ENCODE data around the gene PLEKHH3.
"Not testable (repeated sequence)": the region's sequence is repeated elsewhere in the genome, so short reads cannot be mapped to it uniquely, and the experiment has no call there.

PLEKHH3 gene

DNA sequence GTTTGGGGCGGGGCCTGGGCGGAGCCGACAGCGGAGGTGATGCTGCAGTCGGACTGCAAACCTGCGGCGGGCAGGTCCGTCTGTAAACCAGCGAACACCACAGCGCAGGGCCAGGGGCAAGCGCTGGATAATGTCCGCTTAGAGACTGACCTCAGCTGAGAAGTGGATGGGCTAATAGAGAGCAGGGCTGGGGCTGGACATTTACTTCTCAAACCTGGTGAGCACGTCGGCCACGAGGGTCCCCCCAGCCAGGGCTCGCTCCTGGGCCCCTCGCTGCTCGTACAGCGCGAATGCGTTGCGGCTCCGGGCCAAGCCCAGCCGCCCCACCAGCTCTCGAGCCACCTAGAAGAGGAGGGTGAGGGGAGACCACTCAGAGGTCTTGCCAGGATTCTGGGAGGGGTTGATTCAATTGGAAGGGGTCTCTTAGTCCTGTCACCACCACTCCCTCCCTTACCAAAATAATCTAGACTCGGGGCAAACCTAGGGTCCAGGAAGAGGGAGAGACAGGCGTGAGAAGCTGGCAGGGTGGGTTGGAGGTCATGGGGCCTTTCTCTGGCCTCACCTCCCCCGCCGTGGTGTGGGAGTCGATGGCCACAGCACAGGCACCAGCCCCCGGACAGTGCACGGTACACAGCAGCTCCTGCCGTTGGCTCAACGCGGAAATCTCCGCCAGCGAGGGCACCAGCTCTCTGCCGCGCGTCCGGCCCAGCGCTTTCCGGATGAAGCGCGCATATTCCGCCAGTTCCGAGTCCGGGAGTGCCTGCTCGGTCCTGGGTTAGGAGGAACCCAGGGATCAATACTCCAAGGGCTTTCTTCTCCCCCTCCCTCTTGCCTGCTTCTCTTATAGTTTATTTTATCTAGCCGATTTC, 5.8 kb downstream of the PLEKHH3 start:
- no peak for DNase-seq

DNA sequence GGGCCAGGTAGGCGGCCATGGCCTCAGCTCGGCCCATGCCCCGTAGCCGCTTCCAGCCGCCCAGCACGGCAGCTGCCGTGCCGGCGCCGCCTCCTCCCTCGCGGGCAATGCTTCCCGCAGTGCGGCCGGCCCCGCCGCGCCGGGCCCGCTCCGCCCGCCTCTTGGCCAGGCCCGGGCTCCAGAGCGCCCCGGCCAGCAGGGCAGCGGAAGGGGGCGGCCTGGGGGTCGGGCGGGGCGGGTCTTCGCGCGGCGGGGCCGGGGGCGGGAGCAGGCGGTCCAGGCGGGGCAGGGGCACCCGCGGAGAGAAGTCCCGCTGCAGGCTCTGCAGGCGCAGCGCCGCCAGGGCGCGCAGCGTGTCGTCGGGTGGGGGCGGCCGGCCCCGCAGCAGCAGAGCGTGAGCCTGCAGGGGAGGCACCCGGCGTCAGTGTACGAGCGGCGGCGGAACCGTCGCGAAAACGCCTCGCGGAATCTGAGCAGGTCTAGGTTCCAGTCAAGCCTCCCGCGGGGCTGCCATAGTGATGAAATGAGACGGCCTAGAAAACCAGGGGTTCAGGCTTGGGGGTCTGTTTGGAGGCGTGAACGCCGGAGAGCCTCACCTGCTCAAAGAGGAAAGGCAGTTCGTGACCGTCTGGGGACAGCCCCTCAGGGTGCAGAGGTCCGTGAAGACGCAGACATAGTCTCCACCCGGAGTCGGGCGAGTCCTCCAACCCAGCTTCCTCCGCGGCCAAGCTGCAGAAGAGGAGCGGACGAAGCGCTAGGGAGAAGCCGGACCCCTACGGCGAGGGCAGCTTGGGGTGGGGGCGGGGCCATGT, 6.6 kb downstream of the PLEKHH3 start:
- DNase-seq, result no peak

DNA sequence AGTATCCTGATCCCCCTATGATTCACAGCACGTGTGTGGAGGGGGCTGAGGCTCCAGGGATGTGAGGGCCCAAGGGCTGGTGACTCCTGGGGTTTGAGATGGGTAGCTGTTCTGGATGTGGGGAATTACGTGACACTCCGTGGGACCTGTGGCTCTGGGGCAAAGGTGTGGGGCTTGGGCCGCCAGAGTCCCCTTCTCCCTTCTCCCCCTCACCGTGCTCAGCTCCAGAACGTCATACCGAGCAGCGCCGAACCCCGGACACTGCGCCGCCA, 7.2 kb downstream of the PLEKHH3 start:
- no peak for DNase-seq

DNA sequence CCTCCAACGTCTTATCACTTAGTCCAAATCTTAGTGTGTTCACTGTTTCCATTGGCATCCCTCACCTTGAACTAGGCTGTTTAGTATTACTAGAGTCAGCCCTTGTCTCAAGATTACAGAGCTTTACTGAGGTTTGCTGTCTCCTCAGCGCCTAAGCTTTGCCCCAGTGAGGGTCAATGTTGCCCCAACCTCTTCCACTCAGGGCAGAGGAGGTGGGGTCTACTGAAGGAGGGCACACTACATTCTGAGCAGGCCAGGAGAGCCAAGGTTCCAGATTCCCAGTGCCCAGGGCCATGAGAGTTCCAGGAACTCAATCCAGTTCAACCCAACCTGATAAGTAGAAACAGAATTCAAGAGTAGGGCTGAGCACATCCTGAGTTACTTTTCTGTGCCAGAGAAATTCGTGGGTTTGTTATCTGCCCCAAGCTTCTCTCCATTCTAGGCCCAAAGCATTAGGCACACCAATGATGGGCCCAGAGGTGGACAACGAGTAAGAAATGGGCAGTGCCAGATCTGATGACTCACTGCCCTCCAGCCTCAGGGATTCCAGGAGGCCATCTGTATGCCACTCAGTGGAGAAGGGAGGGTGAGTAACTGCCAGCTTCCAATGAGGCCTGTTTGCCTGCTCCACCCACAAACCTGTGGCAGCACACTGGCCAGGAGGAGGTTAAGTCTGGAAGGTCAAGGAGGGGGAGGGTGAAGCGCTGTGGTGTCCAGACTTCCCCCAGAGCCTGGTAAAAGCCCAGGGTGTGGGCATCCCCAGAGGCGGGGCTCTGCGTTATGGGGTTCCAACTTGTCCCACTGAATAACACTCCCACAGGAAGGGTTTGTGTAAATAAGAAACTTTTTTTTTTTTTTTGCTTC, 9.5 kb downstream of the PLEKHH3 start:
- DNase-seq, result no peak

DNA sequence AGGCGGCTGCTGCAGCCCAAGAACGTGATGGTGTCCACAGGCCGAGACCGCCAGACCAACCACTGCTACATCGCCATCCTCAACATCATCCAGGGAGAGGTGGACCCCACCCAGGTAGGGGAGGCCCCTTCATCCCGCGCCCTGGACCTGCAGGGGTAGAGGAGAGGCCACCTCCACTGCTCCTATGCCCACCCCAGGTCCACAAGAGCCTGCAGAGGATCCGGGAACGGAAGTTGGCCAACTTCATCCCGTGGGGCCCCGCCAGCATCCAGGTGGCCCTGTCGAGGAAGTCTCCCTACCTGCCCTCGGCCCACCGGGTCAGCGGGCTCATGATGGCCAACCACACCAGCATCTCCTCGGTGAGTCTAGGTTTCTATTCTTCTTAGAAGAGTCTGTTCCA, 10.7 kb downstream of the PLEKHH3 start:
- DNase-seq, result not testable (repeated sequence)

DNA sequence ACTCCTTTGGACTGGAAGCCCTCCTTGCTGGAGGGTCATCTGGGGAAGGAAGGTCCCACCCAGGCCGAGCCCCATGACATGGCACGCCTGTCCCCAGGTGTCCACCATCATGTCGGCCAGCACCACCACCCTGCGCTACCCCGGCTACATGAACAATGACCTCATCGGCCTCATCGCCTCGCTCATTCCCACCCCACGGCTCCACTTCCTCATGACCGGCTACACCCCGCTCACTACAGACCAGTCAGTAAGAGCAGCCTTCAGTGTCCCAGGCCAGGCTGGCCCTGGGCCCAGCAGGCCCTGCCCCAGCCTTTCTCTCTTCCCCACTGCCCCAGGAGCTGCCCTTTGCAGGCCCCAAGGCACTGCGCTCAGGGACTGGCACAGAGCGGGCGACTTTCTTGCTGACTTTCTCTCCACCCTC, 11.2 kb downstream of the PLEKHH3 start:
- DNase-seq, result no peak

DNA sequence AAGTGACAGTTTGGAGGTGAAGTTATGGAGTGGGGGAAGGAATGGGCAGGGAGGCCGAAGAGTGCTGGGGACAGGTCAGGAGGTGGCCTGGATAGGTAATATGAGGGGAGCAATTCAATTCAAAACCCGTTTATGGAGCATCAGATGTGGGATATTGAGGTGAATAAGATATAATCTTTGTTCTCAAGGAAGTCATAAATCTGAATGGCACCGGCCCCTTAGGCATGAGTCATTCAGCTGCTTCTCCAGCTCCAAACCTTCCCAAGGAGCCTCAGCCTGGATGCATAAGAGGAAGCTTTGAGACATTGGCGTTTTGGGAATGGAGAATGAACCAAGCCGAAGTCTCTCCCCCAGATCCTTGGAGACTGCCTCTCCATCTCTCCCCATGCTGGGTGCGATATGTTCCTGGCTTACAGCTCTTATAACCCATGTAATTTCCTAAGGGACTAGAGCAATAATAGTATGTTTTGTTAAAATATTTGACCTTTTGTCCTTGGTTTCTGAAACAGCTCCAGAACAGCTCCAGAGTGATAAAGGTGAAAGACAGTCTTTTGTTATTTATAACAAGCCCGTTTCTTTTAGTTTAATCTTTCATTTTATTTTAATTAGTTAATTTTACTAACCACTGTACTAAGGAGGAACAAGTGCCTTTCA, 16.0 kb downstream of the PLEKHH3 start:
- no peak for DNase-seq

DNA sequence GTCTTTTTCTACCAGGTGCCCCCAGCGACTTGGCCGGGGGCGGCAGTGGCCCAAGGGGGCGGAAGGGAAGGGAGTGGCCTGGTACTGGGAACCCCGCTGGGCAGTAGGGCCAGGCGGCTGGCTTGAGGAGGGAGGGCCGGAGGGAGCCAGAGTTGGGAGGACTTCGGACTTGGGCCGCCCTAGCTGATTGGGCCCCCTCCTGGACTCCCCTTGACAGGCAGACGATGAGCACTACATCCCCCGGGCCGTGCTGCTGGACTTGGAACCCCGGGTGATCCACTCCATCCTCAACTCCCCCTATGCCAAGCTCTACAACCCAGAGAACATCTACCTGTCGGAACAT, 16.9 kb downstream of the PLEKHH3 start:
- not testable (repeated sequence) for DNase-seq

DNA sequence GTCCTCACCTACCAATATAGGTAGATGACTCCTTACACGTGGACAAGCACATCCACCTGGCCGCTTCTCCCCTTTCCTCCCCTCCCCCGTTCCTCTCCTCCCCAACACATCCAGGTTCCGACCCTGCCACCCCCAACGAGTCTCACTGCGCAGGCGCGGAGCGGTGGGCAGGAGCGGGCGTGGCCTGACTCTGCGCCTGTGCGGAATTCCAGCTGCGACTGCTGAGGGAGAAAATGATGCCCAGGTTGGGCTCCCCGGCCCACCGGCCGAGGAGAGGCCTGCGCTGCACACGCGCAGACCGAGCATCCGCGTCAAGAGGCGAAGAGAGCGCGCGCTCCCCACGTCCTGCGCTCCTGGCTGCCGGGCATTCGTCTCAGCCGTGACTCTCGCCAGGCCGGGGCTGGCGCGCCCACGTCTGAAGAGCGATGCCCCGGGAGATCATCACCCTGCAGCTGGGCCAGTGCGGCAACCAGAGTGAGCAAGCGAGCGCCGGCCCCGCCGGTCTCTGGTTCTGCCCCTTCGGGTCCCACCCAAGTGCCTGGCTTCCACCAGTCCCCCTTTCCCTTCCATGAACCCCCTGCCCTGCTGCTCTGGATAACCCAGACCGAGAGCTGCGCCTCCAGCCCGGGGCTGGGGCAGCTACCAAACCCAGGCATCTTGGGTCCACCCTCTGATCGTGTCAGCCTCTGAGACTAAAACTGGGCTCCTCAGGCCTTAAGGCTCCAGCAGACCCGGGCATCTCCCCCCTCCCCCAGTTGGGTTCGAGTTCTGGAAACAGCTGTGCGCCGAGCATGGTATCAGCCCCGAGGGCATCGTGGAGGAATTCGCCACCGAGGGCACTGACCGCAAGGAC, 17.5 kb downstream of the PLEKHH3 start, which contains the start of gene TUBG2:
Gene TUBG2, plus strand, starts transcription at position 206 of the 853 bp plus-strand sequence. Its CDS starts 220 bp downstream, at position 426.
- DNase-seq, result peak; percentile 84

DNA sequence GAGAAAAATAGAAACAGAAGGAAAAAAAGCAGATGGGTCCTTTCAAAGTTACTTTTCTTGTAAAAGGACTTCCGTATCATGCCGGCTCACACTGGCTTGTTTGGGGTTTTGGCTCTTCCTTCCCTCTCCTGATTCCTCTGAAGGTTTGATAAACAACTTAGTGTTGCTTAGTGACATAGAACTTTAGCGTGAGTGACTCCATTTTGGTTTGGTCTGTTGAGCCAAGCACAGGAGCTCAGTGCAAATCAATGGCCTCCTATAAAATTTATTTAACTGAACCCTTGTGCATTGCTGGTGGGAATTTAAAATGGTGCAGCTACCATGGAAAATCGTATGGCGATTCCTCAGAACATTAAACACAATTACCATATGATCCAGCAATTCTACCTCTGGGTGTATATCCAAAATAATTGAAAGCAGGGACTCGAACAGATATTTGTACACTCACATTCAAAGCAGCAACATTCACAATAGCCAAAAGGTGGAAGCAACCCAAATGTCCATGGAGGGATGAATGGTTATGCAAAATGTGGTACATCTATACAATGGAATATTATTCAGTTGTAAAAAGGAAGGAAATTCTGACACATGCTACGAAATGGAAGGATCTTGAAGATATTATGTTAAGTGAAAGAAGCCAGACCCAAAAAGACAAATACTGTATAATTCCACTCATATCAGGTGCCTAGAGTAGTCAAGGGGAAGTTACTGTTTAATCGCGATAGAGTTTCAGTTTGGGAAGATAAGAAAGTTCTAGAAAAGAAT, 18.8 kb downstream of the PLEKHH3 start:
- DNase-seq, result no peak

DNA sequence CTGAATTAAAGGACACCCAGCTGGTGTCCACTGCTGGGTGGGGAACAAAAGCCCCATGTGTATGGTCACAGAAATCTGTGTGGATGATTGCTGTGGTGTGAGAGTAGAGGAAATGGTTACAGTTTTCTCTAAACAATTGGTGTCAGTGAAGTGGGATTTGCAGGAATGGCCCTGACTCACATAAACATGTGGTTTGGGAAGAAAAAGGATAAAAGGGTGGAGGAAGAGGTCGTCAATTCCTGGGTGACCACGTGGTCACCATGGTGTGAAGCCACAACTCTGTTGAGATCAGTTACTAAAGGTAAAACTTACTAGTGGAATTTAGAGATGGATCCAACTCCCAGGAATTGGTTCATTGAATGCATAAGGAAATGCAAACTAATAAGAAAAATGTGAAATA, 21.3 kb downstream of the PLEKHH3 start:
- no peak for DNase-seq

DNA sequence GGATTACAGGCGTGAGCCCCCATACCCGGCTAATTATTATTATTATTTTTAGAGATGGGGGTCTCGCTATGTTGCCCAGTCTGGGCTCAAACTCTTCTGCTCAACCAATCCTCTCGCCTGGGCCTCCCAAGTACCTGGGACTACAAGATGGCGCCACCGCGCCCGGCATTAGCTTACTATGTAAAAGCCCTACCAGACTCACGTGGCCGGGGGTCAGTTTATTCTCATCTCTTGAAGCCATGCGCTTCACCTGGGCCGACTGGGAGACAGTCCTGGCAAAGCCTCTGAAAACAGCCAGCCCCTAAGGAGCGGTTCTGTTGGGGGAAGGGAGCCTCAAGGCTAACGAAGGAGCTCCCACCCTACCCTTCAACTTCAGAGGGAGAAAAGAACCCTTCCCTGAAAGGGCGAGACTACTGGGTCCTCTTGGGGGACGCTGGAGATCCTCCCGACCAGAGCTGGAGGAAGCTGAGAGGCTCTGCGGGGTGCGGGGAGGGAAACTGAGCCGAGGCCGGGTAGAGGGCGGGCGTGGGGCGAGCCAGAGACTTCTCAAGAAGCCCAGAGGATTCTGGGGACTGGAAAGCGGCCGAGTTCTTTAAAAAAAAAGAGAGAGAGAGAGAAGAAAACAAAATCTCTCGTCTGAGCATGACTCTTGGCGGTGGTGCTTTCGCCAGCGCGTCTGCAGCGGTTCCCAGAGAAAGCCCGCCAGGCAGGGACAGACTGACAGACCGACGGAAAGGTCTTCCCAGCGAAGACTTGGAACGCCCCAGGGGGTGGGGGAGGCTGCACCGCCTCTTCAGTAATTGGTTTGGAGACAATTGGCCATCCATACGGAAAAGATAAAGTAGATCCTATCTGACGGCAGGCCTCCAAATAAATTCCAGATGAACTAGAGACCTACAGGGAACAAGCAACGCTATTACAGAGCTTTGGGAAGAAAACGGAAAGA, 23.3 kb downstream of the PLEKHH3 start:
- no peak for DNase-seq

DNA sequence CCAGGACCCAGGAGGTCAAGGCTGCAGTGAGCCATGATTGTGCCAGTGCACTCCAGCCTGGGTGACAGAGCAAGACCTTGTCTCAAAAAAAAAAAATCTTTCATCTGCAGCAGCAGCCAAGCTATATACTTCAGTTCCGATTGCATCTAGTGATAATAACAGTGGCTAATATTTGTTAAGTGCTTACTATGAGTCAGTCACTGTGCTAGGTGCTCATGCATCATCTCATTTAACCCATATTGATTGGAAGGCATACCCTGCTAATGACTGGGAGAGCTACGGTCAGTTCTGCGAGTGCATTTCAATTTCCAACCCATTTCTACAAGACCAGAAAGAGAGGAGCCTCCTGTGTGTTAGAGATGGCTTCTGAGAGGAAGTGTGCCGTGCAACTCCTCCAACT, 25.4 kb downstream of the PLEKHH3 start:
- no peak for DNase-seq

DNA sequence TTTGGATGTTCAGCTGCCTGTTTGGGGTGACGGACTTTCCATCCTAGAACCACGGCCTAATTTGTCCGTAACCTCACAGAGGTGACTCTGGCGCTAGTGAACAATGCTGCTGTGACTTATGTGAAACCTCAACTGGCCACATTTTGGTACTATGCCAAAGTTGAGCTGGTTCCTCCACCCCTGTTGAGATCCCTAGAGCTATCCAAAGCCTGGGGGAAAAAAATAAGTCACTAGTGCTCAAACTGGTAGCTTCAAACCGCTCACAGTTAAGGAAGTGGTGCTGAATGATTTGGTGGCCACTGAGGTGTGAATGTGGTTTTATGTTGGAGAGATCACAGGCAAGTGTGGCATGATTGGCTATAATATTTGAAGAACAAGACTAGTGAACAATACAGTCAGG, 29.0 kb downstream of the PLEKHH3 start:
- no peak for DNase-seq

DNA sequence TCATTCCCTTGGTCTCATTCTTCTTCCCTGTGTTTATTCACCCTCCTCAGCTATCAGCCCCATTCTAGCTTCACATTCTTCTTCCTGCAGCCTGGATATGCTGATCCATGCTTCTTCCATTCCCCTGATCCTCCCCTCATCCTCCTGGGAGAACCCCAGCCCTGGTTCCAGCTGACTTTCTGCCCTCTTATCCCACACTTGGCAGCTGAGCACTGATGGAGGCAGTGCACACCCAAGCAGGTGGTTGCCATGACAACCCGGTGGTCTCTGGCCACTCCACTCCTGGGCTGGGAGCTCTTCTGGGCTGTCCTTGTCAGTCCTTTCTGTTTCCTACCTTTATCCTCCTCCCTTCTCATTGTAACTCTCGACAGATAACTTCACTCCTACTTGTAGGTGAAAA, 34.5 kb downstream of the PLEKHH3 start:
- DNase-seq, result no peak

DNA sequence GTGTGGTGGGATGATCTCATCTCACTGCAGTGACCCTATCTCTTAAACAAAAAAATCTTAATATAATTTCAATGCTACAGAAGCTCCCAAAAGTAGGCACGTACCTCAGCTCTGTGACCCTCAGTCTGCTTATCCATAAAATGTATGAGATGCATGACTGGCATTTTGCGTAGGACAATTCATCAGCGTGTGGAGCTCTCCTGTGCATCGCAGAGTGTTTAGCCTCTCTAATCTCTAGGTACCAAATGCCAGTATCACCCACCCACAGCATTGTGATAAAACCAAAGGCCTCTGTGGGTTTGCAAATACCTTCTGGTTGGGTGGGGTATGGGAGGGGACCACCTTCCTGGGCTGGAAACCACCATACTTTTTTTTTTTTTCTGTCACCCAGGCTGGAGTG, 36.7 kb downstream of the PLEKHH3 start:
- DNase-seq, result no peak

DNA sequence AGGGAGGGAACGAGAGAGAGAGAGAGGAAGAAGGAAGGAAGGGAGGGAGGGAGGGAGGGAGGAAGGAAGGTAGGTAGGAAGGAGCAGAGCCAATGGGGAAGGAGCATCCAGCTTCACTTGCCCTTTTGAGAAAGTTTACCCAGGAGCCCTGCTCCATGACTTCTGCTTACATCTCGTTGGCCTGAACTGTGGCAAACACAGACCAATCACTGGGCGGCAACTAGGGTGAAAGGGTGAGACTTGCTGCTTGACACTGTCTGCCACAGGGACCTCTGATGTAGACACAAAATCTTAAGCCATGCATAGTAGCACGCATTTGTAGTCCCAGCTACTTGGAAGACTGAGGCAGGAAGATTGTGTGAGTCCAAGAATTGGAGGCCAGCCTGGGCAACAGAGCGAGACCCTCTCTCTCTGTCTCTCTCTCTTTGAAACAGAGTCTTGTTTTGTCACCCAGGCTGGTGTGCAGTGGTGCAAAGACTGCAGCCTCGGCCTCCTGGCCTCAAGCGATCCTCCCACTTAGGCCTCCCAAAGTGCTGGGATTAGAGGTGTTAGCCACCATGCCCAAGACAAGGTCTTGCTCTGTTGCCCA, 37.2 kb downstream of the PLEKHH3 start:
- no peak for DNase-seq

DNA sequence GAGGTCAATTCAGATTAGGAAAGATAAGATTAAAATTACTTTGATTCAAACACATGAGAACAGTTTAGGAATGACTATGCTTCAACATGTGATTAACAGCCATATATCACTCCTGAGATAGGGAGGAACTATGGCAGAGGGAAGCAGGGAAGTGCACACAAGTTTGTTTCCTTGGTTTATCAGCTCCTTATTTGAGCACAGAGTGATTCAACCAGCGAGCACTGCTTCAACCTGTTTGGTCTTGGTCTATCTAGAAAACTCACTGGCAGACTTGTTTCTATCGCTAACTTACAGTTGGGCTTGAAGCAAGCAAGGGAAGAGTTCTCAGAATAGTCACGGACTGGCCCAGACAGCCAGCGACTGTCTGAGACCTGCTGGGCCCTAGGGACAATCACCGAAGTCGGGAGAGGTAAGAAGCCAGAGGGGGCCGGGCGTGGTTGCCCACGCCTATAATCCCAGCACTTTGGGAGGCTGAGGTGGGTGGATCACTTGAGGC, 43.8 kb downstream of the PLEKHH3 start:
- DNase-seq, result no peak

DNA sequence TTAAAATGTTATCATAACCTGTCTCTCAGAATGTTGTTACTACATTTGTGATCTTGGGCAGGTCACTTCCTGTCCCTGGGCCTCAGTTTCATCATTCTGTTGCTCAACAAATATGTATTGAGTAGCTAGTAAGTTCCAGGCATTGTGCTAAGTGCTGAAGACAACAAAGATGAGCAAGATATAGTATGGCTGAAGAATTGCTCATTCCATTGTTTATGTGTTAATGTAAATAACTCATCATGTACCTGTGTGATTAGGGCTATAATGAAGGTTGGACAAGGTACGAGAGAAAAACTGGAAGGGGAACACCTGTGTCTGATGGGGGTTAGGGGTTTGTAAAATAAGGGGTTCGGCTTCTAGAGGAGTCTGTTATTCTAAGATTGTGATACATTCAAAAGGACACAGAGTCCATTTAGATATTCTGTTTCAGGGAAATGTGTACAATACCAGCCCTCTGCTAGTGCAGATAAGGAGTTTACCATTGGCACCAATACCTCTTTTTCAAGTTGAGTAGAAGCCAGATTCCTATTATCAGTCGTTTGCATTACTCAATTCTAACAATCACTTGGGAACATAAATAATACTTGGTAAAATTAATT, 47.3 kb downstream of the PLEKHH3 start:
- no peak for DNase-seq
